PC-3 (cell line): ENCODE measurements around the gene DLGAP1. TPM values are rescaled to one million over a fixed set of nuclear protein-coding genes. Genes with fewer than 3 reads are reported as not detected.
"Not testable (repeated sequence)": the region's sequence is repeated elsewhere in the genome, so short reads cannot be mapped to it uniquely, and the experiment has no call there.

ENCODE experiments used
- ATAC-seq: fragments of 200-7000 bp; cut with Tn5 transposase; 2 replicates; pipeline ENCODE4 v1.9.1; 2020; ENCODE audit warnings: mild to moderate bottlenecking, moderate library complexity
- BruUV-seq: library from RNA; stranded (reverse); fragments of 400-500 nt; replicated peaks from 2 replicates; lab custom pipeline; 2021; lab: Mats Ljungman, UMichigan
- CTCF ChIA-PET: fragments of 300-600 bp; sonication (Branson Sonifier 250); formaldehyde crosslinking; loops from one replicate; lab custom pipeline; 2022; ENCODE audit warnings: antibody characterized with exemption; lab: Charles Lee
- POLR2A ChIA-PET: fragments of 300-600 bp; sonication (Branson Sonifier 250); formaldehyde crosslinking; loops from one replicate; lab custom pipeline; 2022; ENCODE audit warnings: antibody characterized with exemption; ENCODE audit not compliant: unreplicated experiment; lab: Charles Lee
- DNase-seq: peaks from one replicate; pipeline ENCODE4 v3.0.0-alpha.2; 2015
- H2AFZ ChIP-seq: fragments of 300-600 bp; sonication (generic); 2 replicates; pipeline ENCODE4 v1.6.0; 2016; ENCODE audit warnings: antibody characterized with exemption, low read length
- H3F3A ChIP-seq: fragments of 300-600 bp; sonication (generic); one replicate; pipeline ENCODE4 v1.6.0; 2017; ENCODE audit warnings: antibody characterized with exemption, low read length, control low read depth, mild to moderate bottlenecking; ENCODE audit not compliant: unreplicated experiment
- H3K27ac ChIP-seq: fragments of 300-600 bp; sonication (generic); 2 replicates; pipeline ENCODE4 v1.5.1; 2016; ENCODE audit warnings: mild to moderate bottlenecking, low read length
- H3K27me3 ChIP-seq: fragments of 300-600 bp; sonication (generic); 2 replicates; pipeline ENCODE4 v1.6.1; 2016; ENCODE audit warnings: low read length, mixed read lengths
- H3K36me3 ChIP-seq: fragments of 300-600 bp; sonication (generic); 2 replicates; pipeline ENCODE4 v1.6.1; 2016; ENCODE audit warnings: low read depth, mixed run types, low read length, mixed read lengths
- H3K4me1 ChIP-seq: fragments of 300-600 bp; sonication (generic); 2 replicates; pipeline ENCODE4 v1.5.1; 2016; ENCODE audit warnings: low read length; ENCODE audit not compliant: insufficient read depth
- H3K4me2 ChIP-seq: fragments of 300-600 bp; sonication (generic); 2 replicates; pipeline ENCODE4 v1.6.0; 2016; ENCODE audit warnings: low read length
- H3K4me3 ChIP-seq: fragments of 300-600 bp; sonication (generic); 2 replicates; pipeline ENCODE4 v1.5.1; 2016; ENCODE audit warnings: mild to moderate bottlenecking, low read length, mixed read lengths
- H3K79me2 ChIP-seq: fragments of 300-600 bp; sonication (generic); 2 replicates; pipeline ENCODE4 v1.6.1; 2017; ENCODE audit warnings: low read length, mixed read lengths
- H3K9ac ChIP-seq: fragments of 300-600 bp; sonication (generic); 2 replicates; pipeline ENCODE4 v1.6.0; 2016; ENCODE audit warnings: mild to moderate bottlenecking, low read length
- H3K9me2 ChIP-seq: fragments of 300-600 bp; sonication (generic); replicated peaks from 2 replicates; pipeline ENCODE4 v1.6.1; 2016; ENCODE audit warnings: mixed run types, low read length, mixed read lengths
- H3K9me3 ChIP-seq: fragments of 300-600 bp; sonication (generic); 2 replicates; pipeline ENCODE4 v1.6.1; 2016; ENCODE audit warnings: low read length, mixed read lengths
- H4K20me1 ChIP-seq: fragments of 300-600 bp; sonication (generic); 2 replicates; pipeline ENCODE4 v1.6.1; 2016; ENCODE audit warnings: low read length, mixed read lengths
- EZH2 ChIP-seq: fragments of 300-600 bp; sonication (generic); IDR thresholded peaks from one replicate; pipeline ENCODE4 v1.6.1; 2017; ENCODE audit warnings: antibody characterized with exemption, mild to moderate bottlenecking, low read length; ENCODE audit not compliant: unreplicated experiment
- EZH2phosphoT487 ChIP-seq: fragments of 300-600 bp; sonication (generic); IDR thresholded peaks from 2 replicates; pipeline ENCODE4 v1.6.1; 2018; ENCODE audit warnings: mild to moderate bottlenecking, antibody characterized with exemption, low read length, borderline replicate concordance
- intact Hi-C: fragments of 100-400 bp; cut with micrococcal nuclease; formaldehyde crosslinking; loops from 2 replicates; pipeline ENCODE4 v1.9.0; 2023
- total RNA-seq: library from RNA; depleted of rRNA; stranded (reverse); fragments of >200 nt; gene quantifications from 2 replicates; pipeline ENCODE4 v1.2.3, GENCODE V29; 2014
- TF ChIP-seq, protein P1 (sequence below): fragments of 300-600 bp; sonication (generic); conservative IDR thresholded peaks from 2 replicates; pipeline ENCODE4 v1.5.1; 2017; ENCODE audit warnings: antibody characterized with exemption, low read depth, mild to moderate bottlenecking, low read length

The DLGAP1 gene
- total RNA-seq, 1 experiment from 2014 or later = not detected

GRCh38 chr18:4299395-4299794 lies 155.7 kb downstream of the DLGAP1 start:
- H3K79me2 ChIP-seq = no peaks in the 10 kb centered on the region
- H2AFZ ChIP-seq = no peak overlapping the region
- no peak overlapping the region for H3K27ac ChIP-seq
- peaks cover 5% of the 10 kb centered on the region; the same call in 1 of the 2 replicates for H3K9me3 ChIP-seq
- POLR2A ChIA-PET = no interaction called here
- H3K9me2 ChIP-seq = no peaks in the 10 kb centered on the region
- ATAC-seq (no peak), DNase-seq (no peak)
- intact Hi-C loops = no loop called here
- CTCF ChIA-PET = no interaction called here
- no peaks in the 10 kb centered on the region for H4K20me1 ChIP-seq
- no peaks in the 10 kb centered on the region for H3F3A ChIP-seq
- H3K4me3 ChIP-seq = no peak overlapping the region
- no peaks in the 10 kb centered on the region for H3K4me1 ChIP-seq
- no peak for TF ChIP-seq EZH2
- no peak for TF ChIP-seq EZH2phosphoT487
- TF ChIP-seq, protein P1, sequence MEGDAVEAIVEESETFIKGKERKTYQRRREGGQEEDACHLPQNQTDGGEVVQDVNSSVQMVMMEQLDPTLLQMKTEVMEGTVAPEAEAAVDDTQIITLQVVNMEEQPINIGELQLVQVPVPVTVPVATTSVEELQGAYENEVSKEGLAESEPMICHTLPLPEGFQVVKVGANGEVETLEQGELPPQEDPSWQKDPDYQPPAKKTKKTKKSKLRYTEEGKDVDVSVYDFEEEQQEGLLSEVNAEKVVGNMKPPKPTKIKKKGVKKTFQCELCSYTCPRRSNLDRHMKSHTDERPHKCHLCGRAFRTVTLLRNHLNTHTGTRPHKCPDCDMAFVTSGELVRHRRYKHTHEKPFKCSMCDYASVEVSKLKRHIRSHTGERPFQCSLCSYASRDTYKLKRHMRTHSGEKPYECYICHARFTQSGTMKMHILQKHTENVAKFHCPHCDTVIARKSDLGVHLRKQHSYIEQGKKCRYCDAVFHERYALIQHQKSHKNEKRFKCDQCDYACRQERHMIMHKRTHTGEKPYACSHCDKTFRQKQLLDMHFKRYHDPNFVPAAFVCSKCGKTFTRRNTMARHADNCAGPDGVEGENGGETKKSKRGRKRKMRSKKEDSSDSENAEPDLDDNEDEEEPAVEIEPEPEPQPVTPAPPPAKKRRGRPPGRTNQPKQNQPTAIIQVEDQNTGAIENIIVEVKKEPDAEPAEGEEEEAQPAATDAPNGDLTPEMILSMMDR = no peak
- no peak overlapping the region for H3K9ac ChIP-seq
- H3K36me3 ChIP-seq = no peaks in the 10 kb centered on the region
- no peaks in the 10 kb centered on the region for H3K27me3 ChIP-seq
- BruUV-seq = no TSS peak
- no peak overlapping the region for H3K4me2 ChIP-seq

DNA sequence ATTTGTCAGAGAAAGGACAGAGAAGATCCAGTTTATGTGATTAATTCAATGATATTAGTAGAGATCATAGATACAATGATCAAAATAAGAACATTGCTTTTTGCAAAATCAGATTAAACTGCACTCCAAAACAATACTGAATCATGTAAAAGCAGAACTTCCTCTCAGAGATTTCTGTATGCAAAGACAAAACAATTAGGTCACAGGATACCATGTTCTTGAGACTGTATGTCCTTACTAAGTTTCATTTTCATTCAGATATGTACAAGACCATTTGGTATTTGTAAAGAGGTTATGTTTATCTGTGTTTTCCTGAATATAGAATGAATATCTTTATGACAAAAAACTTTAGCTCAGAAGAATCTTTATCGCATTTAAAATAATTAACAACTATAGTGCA lies 161.8 kb downstream of the DLGAP1 start:
- TF ChIP-seq EZH2 = no peak
- TF ChIP-seq EZH2phosphoT487 = no peak
- TF ChIP-seq, protein P1 = no peak
- no peaks in the 10 kb centered on the region for H3K36me3 ChIP-seq
- no peaks in the 10 kb centered on the region for H3K4me1 ChIP-seq
- peaks cover 20% of the 10 kb centered on the region; the same call in 1 of the 2 replicates for H3K9me3 ChIP-seq
- no peak overlapping the region for H2AFZ ChIP-seq
- H4K20me1 ChIP-seq = no peaks in the 10 kb centered on the region
- H3K4me3 ChIP-seq = no peak overlapping the region
- no peak overlapping the region for H3K27ac ChIP-seq
- H3K79me2 ChIP-seq = no peaks in the 10 kb centered on the region
- no peak overlapping the region for H3K4me2 ChIP-seq
- ATAC-seq = no peak
- no peaks in the 10 kb centered on the region for H3K27me3 ChIP-seq
- POLR2A ChIA-PET = no interaction called here
- no peaks in the 10 kb centered on the region for H3F3A ChIP-seq
- no peak overlapping the region for H3K9ac ChIP-seq
- intact Hi-C loops = no loop called here
- CTCF ChIA-PET = no interaction called here
- H3K9me2 ChIP-seq = no peaks in the 10 kb centered on the region
- BruUV-seq = no TSS peak
- DNase-seq = no peak

DNA sequence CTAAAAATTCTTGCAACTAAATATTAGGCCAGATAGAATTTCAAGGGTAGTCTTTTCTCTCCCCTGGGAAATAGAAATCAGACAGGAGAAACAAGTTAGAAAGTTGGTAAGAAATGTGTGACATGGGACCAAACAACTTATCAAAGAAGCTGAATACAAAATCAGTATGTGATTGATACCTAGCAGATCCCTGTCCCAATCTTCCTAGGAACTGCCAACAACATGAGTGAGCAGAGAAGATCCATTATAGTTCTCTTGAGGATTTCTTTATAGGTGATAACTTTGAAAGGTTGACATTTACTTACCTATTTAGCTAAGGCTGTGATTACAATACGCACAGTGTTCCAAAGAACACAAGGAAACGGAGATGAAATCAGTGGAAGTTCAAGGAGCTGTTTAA lies 162.4 kb downstream of the DLGAP1 start:
- intact Hi-C loops = no loop called here
- Histone ChIP-seq H3K4me1 (no peaks in the 10 kb centered on the region), H3K27me3 (no peaks in the 10 kb centered on the region), H3K36me3 (no peaks in the 10 kb centered on the region), H3K9me2 (no peaks in the 10 kb centered on the region), H3K4me2 (no peak overlapping the region), H3K9me3 (peaks cover 23% of the 10 kb centered on the region; the same call in 1 of the 2 replicates), H3K4me3 (no peak overlapping the region), H3K79me2 (no peaks in the 10 kb centered on the region), H4K20me1 (no peaks in the 10 kb centered on the region), H2AFZ (no peak overlapping the region), H3F3A (no peaks in the 10 kb centered on the region), H3K9ac (no peak overlapping the region), H3K27ac (no peak overlapping the region)
- DNase-seq = no peak
- no TSS peak for BruUV-seq
- ChIA-PET CTCF (no interaction called here), POLR2A (no interaction called here)
- TF ChIP-seq EZH2 (no peak), EZH2phosphoT487 (no peak)
- TF ChIP-seq, protein P1 = no peak
- ATAC-seq = no peak

DNA sequence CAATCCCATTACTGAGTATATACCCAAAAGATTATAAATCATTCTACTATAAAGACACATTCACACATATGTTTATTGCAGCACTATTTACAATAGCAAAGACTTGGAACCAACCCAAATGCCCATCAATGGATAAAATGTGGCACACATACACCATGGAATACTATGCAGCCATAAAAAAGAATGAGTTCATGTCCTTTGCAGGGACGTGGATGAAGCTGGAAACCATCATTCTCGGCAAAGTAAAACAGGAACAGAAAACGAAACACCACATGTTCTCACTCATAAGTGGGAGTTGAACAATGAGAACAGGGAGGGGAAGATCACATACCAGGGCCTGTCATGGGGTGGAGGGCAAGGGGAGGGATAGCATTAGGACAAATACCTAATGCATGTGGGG lies 167.8 kb downstream of the DLGAP1 start:
- H3K4me3 ChIP-seq, H3K27me3 ChIP-seq, H3K27ac ChIP-seq, CTCF ChIA-PET, H3K36me3 ChIP-seq, H3K4me1 ChIP-seq, H3K9me2 ChIP-seq, H3K4me2 ChIP-seq, BruUV-seq, POLR2A ChIA-PET, DNase-seq, H4K20me1 ChIP-seq, intact Hi-C loops, H3F3A ChIP-seq, H2AFZ ChIP-seq, ATAC-seq, H3K79me2 ChIP-seq, H3K9ac ChIP-seq: not testable (repeated sequence)
- peaks cover 13% of the 10 kb centered on the region; the same call in 1 of the 2 replicates for H3K9me3 ChIP-seq
